Activated CD8-positive, alpha-beta memory T cell treated with anti-CD3 and anti-CD28 coated beads, Interleukin-2, amount 50 U/mL, for 24 hours (primary cell): ENCODE measurements around the gene RPGRIP1L.

Experiments
- DNase-seq: peaks from one replicate; pipeline ENCODE4 v3.0.0-alpha.2; 2020; ENCODE audit errors: extremely low read depth

Gene RPGRIP1L

GRCh38 chr16:53600616-53601015, 103.0 kb downstream of the RPGRIP1L start:
- DNase-seq = no peak

- no peak for DNase-seq
Observed at GRCh38 chr16:53600126-53600525, 103.5 kb downstream of the RPGRIP1L start.

- DNase-seq = no peak
Observed at GRCh38 chr16:53599548-53599947, 104.1 kb downstream of the RPGRIP1L start.

- no peak for DNase-seq
Observed at GRCh38 chr16:53598511-53599275, 105.0 kb downstream of the RPGRIP1L start.

DNA sequence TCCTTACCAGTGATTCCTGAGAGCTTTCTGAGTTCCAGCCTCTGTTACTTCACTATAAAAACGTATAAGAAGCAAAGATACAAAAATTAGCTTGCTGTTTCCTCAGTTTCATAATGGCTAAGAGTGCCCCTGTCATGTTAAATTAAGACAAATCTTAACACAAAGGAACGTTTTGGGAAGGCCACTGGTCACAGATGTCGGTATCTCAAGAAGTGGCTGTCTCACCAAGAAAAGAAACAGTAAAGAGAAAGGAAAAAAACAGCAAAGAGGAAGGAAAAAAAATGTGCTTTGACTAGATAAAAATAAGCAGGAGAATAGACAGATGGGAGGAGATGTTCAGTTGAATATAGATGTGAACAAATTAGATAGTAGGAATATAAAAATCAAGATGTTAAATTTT, 105.9 kb downstream of the RPGRIP1L start:
- no peak for DNase-seq

GRCh38 chr16:53588081-53588648, 115.5 kb downstream of the RPGRIP1L start:
- DNase-seq = no peak

DNA sequence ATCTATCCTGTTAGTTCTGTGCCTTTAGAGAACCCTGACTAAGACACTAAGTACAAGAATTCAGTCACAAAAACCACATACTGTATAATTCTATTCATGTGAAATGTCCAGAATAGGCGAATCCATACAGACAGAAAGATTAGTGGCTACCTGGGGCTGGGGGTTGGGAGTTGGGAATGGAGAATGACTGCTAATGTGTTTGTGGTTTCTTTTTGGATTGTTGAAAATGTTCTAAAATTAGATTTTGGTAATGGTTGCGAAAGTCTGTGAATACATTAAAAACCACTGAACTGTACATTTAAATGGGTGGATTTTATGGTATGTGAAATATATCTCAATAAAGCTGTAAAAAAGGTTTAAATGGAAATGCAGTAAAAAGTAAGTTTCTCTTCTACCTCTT, 120.3 kb downstream of the RPGRIP1L start:
- no peak for DNase-seq

- no peak for DNase-seq
Observed at GRCh38 chr16:53581784-53582183, 121.9 kb downstream of the RPGRIP1L start.

GRCh38 chr16:53580038-53580802, 123.4 kb downstream of the RPGRIP1L start:
- DNase-seq = no peak

GRCh38 chr16:53576904-53577303, 126.8 kb downstream of the RPGRIP1L start:
- DNase-seq = no peak

GRCh38 chr16:53576210-53576609, 127.4 kb downstream of the RPGRIP1L start:
- DNase-seq = no peak

- no peak for DNase-seq
Observed at GRCh38 chr16:53571763-53572162, 131.9 kb downstream of the RPGRIP1L start.

GRCh38 chr16:53566552-53567245, 137.0 kb downstream of the RPGRIP1L start:
- DNase-seq = no peak

GRCh38 chr16:53565296-53565863, 138.3 kb downstream of the RPGRIP1L start:
- no peak for DNase-seq

GRCh38 chr16:53563426-53563825, 140.2 kb downstream of the RPGRIP1L start:
- DNase-seq = no peak

GRCh38 chr16:53561101-53561888, 142.4 kb downstream of the RPGRIP1L start:
- DNase-seq = no peak

GRCh38 chr16:53559270-53559951, 144.2 kb downstream of the RPGRIP1L start:
- no peak for DNase-seq

DNA sequence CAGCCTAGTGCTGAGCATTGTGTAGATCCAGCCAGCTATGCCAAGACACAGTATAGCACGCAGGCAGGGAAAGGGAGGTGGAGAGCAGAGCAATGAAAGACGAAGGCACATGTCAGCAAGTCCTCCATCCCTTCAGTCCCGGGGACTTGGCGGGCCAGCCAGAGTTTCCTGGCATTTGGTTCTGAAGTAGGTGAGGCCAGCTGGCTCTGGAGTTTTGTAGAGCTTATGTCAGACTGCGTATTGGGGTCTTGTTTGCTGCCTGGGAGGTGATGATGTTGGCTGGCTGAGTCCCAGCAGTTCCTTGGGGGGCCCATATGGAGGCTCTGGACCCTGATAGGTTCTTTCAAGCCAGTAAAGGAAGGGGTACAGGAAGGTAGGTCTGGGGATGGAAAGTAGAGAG, 144.9 kb downstream of the RPGRIP1L start:
- DNase-seq = no peak

GRCh38 chr16:53556521-53556920, 147.1 kb downstream of the RPGRIP1L start:
- DNase-seq = no peak

DNA sequence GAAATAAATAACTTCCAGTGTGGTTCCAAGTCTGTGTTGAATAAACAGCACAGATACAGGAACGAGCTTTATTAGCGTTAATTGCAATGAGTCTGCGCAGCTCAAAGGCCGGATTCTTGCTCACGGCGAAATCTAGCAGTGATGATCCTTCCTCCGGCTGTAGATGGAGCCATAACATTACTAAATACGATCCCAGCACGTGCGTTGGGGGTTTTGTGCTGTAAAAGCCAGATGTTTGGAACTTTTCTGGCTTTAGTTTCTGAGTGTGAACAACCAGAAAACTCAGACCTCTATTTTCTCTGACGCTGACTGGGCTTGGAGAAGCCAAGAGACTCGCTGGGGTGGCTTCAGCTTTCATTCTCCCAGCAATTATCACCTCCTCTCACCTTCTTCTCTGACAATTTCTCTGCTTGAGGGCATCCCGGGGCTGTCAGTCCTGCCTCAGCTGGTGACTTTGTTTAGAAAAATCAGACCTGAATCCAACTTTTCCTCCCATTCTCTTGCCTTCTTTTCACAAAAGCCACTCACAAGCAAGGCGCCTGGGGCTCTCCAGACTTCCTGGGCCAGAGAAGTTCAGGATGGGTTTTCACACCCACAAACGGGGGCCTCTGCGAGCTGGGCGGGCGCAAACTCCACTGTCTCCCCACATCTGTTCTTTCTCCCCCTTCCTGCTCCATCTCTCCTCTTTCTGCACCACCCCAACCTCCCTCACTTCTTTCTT, 153.5 kb downstream of the RPGRIP1L start:
- peak; percentile 19 for DNase-seq
